ENCODE results near the gene SMIM38. TPM values are rescaled to one million over a fixed set of nuclear protein-coding genes. Genes with fewer than 3 reads are reported as not detected.

SMIM38 gene
- total and polyA plus RNA-seq, 2 of the 4 experiments (the other 2 are of a cell fraction): under 0.01 to 0.05 TPM

DNA sequence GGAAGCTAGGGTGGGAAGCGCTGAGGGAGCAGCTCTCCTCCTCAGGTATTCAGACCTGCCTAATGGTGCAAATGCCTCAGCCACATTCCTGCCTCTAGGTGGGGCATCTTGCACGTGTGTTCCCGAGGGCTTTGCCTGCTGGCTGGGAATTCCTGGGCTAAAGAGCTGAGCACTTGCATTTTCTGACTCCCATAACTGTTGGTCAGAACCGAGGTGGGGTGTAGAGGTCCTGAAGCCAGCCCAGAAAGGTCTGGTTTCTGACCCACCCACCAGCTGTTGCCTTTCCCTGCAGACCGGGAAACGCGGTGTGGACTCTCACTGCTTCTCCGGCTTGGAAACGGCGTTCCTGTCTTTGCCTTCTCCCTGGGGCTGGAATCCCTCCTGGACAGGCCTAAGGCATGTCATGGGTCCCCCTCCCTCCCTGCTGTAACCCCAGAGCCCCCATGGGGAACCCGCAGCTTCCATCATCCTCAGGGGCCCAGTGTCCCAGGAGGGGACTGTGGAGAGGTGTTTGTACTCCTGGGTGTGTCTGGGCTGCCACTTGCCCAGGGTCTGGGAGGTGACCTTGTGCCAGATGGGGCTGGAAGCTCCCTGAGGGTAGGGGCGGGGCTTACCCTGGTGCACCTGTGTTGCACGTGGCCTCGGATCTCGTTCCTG lies 24.0 kb upstream of the SMIM38 start:
- Histone ChIP-seq H3K4me3 (ENCODE audit: insufficient read depth, low read depth, low read length) (no peak overlapping the region), H3K27me3 (ENCODE audit: control insufficient read depth, insufficient read depth, low read length) (no peaks in the 10 kb centered on the region), H2BK5ac (ENCODE audit: low read depth, low read length, poor library complexity, severe bottlenecking) (no peak overlapping the region), H3K4ac (ENCODE audit: low read depth, low read length) (peak overlapping the region; percentile 56), H4K20me1 (ENCODE audit: insufficient read depth, low read length) (no peaks in the 10 kb centered on the region), H3K79me1 (ENCODE audit: low read depth in 1 of 2, low read length in 2 of 2) (no peaks in the 10 kb centered on the region), H3K18ac (ENCODE audit: low read depth, low read length) (no peak overlapping the region), H2AK5ac (ENCODE audit: low read depth, low read length) (peak overlapping the region; percentile 76), H3K9me1 (ENCODE audit: insufficient read depth, low read length) (no peaks in the 10 kb centered on the region), H2BK20ac (ENCODE audit: low read depth, low read length) (peak overlapping the region; percentile 75; the same call in 1 of the 2 replicates), H4K91ac (ENCODE audit: insufficient read depth, low read depth, low read length) (peak overlapping the region; percentile 21; the same call in 1 of the 2 replicates), H3K4me2 (ENCODE audit: low read depth, low read length) (no peak overlapping the region), H4K5ac (ENCODE audit: low read depth, low read length) (no peak overlapping the region), H2AK9ac (replicated peaks; ENCODE audit: low read depth, low read length, poor library complexity) (peak overlapping the region; percentile 93), H4K8ac (ENCODE audit: low read depth in 2 of 2, low read length in 2 of 2) (peak overlapping the region in 1 of 2 experiments; percentile 82; a peak in 1 of 4 replicates), H3K27ac (ENCODE audit: insufficient read depth, low read length) (no peak overlapping the region), H2AFZ (replicated peaks; ENCODE audit: low read length, poor library complexity) (peak overlapping the region; percentile 90), H2BK120ac (ENCODE audit: low read depth, low read length) (peak overlapping the region; percentile 67), H3K9me3 (ENCODE audit: control insufficient read depth, insufficient read depth, low read length) (peaks cover 3% of the 10 kb centered on the region), H3K23ac (ENCODE audit: low read depth, low read length) (no peak overlapping the region), H2BK15ac (ENCODE audit: low read depth, low read length) (peak overlapping the region; percentile 37; the same call in 1 of the 3 replicates), H3K9ac (ENCODE audit: low read depth, low read length) (no peak overlapping the region), H3K36me3 (ENCODE audit: control insufficient read depth, insufficient read depth, low read length) (no peaks in the 10 kb centered on the region), H3K14ac (replicated peaks; ENCODE audit: low read depth, low read length) (peak overlapping the region; percentile 77; the same call in 1 of the 2 replicates), H3K4me1 (ENCODE audit: control insufficient read depth, insufficient read depth, low read length) (no peaks in the 10 kb centered on the region), H3K56ac (ENCODE audit: extremely low read depth, insufficient read depth, low read length) (no peak overlapping the region)
- dilution Hi-C loops (cut with HindIII; ENCODE audit: low sequenced_read_pairs, unreplicated experiment): no loop called here
- ATAC-seq (ENCODE audit: low read depth) (peak; percentile 92), DNase-seq (peak; percentile 70)
- WGBS, 2 experiments (ENCODE audit: extremely low coverage in 2 of 2, insufficient read length in 1 of 2): no CpG with 5 or more reads among the region's 15 CpGs
- ChIA-PET CTCF (interaction anchor here (0.5 to 1.5 kb wide), 17 partner anchors 9 to 674 kb away, joined by 3 to 6 read pairs (median 3); partner anchors contain the start of gene MYEOV), POLR2A (ENCODE audit: unreplicated experiment) (no interaction called here)
- TF ChIP-seq SMC3 (IDR thresholded peaks at IDR 0.05; ENCODE audit: low read depth, low read length): peak; percentile 65
- TF ChIP-seq BHLHE40 (IDR thresholded peaks at IDR 0.05; ENCODE audit: low read depth, low read length): peak; percentile 91
- TF ChIP-seq, protein P1, sequence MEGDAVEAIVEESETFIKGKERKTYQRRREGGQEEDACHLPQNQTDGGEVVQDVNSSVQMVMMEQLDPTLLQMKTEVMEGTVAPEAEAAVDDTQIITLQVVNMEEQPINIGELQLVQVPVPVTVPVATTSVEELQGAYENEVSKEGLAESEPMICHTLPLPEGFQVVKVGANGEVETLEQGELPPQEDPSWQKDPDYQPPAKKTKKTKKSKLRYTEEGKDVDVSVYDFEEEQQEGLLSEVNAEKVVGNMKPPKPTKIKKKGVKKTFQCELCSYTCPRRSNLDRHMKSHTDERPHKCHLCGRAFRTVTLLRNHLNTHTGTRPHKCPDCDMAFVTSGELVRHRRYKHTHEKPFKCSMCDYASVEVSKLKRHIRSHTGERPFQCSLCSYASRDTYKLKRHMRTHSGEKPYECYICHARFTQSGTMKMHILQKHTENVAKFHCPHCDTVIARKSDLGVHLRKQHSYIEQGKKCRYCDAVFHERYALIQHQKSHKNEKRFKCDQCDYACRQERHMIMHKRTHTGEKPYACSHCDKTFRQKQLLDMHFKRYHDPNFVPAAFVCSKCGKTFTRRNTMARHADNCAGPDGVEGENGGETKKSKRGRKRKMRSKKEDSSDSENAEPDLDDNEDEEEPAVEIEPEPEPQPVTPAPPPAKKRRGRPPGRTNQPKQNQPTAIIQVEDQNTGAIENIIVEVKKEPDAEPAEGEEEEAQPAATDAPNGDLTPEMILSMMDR (conservative IDR thresholded peaks at IDR 0.05; ENCODE audit: low read depth, low read length): peak; percentile 86
- peak; percentile 86 for TF ChIP-seq RAD21 (IDR thresholded peaks at IDR 0.05; ENCODE audit: low read length)
- no peak for TF ChIP-seq FOS (IDR thresholded peaks at IDR 0.05; ENCODE audit: low read depth, low read length)
- TF ChIP-seq POLR2A (IDR thresholded peaks at IDR 0.05; ENCODE audit: low read depth, low read length): no peak
- TF ChIP-seq, protein P2, sequence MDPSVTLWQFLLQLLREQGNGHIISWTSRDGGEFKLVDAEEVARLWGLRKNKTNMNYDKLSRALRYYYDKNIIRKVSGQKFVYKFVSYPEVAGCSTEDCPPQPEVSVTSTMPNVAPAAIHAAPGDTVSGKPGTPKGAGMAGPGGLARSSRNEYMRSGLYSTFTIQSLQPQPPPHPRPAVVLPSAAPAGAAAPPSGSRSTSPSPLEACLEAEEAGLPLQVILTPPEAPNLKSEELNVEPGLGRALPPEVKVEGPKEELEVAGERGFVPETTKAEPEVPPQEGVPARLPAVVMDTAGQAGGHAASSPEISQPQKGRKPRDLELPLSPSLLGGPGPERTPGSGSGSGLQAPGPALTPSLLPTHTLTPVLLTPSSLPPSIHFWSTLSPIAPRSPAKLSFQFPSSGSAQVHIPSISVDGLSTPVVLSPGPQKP (IDR thresholded peaks at IDR 0.05; ENCODE audit: borderline replicate concordance, low read depth, low read length): no peak
- TF ChIP-seq MAZ (IDR thresholded peaks at IDR 0.05; ENCODE audit: borderline replicate concordance, low read depth, low read length): peak; percentile 37; the same call in 1 of the 2 replicates
- in situ Hi-C loops (cut with MboI; ENCODE audit: low sequenced_read_pairs): no loop called here
- no TSS peak for BruUV-seq (replicated peaks)
- intact Hi-C loops (cut with micrococcal nuclease): loop anchor here (1.0 to 10.0 kb wide), 3 partner anchors 35 to 510 kb away; partner anchors contain the start of genes CCND1 and MYEOV

All from IMR-90 (cell line).